NB4 (cell line): Measurements from ENCODE around the gene PODXL.

Source experiments
- POLR2A ChIP-seq: IDR thresholded peaks from 2 replicates; pipeline ENCODE4 v1.6.1; 2011; ENCODE audit warnings: mild to moderate bottlenecking; ENCODE audit not compliant: insufficient read length; ENCODE audit errors: extremely low read depth
- TF ChIP-seq, protein P1 (sequence below): IDR thresholded peaks from one replicate; pipeline ENCODE4 v1.5.1; 2012; ENCODE audit warnings: low read depth, low read length

DNA sequence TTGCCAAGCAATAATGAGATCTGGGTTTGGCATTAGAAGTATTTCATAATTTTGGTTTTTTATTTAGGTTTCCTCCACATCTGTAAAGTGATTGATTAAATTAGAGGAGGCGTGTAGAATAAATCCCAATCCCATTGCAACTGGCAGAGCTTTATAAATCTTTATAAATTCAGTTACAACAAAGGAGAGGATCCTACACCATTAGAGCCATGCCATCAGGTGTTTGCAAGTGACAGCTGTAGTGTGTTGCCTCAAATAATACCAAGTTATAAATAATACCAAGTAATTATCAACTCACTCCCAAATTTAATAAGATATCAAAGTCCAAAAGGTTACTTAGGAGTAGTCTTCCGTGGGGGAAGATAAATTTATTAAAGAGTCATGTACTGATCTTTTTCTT lies 62.2 kb downstream of the PODXL start:
- TF ChIP-seq POLR2A, result no peak
- TF ChIP-seq, protein P1, sequence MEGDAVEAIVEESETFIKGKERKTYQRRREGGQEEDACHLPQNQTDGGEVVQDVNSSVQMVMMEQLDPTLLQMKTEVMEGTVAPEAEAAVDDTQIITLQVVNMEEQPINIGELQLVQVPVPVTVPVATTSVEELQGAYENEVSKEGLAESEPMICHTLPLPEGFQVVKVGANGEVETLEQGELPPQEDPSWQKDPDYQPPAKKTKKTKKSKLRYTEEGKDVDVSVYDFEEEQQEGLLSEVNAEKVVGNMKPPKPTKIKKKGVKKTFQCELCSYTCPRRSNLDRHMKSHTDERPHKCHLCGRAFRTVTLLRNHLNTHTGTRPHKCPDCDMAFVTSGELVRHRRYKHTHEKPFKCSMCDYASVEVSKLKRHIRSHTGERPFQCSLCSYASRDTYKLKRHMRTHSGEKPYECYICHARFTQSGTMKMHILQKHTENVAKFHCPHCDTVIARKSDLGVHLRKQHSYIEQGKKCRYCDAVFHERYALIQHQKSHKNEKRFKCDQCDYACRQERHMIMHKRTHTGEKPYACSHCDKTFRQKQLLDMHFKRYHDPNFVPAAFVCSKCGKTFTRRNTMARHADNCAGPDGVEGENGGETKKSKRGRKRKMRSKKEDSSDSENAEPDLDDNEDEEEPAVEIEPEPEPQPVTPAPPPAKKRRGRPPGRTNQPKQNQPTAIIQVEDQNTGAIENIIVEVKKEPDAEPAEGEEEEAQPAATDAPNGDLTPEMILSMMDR, result no peak
